K562 (cell line): ENCODE results near the gene CACNG3. TPM values are rescaled to one million over a fixed set of nuclear protein-coding genes. Genes with fewer than 3 reads are reported as not detected.
A peak's percentile ranks its signal among the peaks of the same experiment; 100 is the strongest.

Experiments
- ARID2 ChIP-seq: fragments of 450-650 bp; IDR thresholded peaks from 2 replicates; pipeline ENCODE4 v1.6.1; 2017; ENCODE audit warnings: antibody characterized with exemption, mild to moderate bottlenecking
- FOXM1 ChIP-seq, 2 experiments: fragments of 450-650 bp in 1 of 2; sonication (generic) in 1 of 2; formaldehyde crosslinking in 1 of 2; IDR thresholded peaks; 2 replicates each; pipeline versions ENCODE4 v1.6.1 to v1.9.0; 2017 to 2022; ENCODE audit warnings: low read depth in 2 of 2, mild to moderate bottlenecking in 2 of 2, missing genetic modification reagents in 1 of 2, moderate library complexity in 1 of 2
- HCFC1 ChIP-seq: IDR thresholded peaks from 2 replicates; pipeline ENCODE4 v1.6.1; 2012; ENCODE audit warnings: low read depth, low read length, improper control_type of control experiment
- RB1 ChIP-seq: fragments of 450-650 bp; IDR thresholded peaks from 2 replicates; pipeline ENCODE4 v1.6.1; 2017; ENCODE audit warnings: low read depth, mild to moderate bottlenecking
- RBM15 ChIP-seq: fragments of 200-400 bp; formaldehyde crosslinking; IDR thresholded peaks from 2 replicates; pipeline ENCODE4 v1.6.1; 2018; ENCODE audit warnings: mild to moderate bottlenecking, low read length, moderate library complexity; ENCODE audit not compliant: insufficient read depth
- RERE ChIP-seq: sonication (generic); formaldehyde crosslinking; IDR thresholded peaks from 2 replicates; pipeline ENCODE4 v1.8.0; 2023; ENCODE audit warnings: missing genetic modification reagents, mild to moderate bottlenecking, borderline replicate concordance
- RFX5 ChIP-seq: IDR thresholded peaks from 2 replicates; pipeline ENCODE4 v1.6.1; 2011; ENCODE audit warnings: low read depth, mild to moderate bottlenecking, improper control_type of control experiment, low read length
- STAG1 ChIP-seq: sonication (generic); formaldehyde crosslinking; IDR thresholded peaks from 2 replicates; pipeline ENCODE4 v1.5.0; 2020; ENCODE audit warnings: missing genetic modification reagents, borderline replicate concordance
- TARDBP ChIP-seq: fragments of 450-650 bp; IDR thresholded peaks from 2 replicates; pipeline ENCODE4 v1.6.1; 2016
- TEAD4 ChIP-seq, 2 experiments: sonication (generic) in 1 of 2; formaldehyde crosslinking in 1 of 2; IDR thresholded peaks; 2 replicates each; pipeline versions ENCODE4 v1.6.1 to v1.8.0; 2012 to 2022; ENCODE audit warnings: borderline replicate concordance in 1 of 2, inconsistent platforms in 1 of 2, low read length in 1 of 2, mild to moderate bottlenecking in 1 of 2, missing genetic modification reagents in 1 of 2
- ZNF146 ChIP-seq: IDR thresholded peaks from one replicate; pipeline ENCODE4 v1.6.1; 2018; ENCODE audit warnings: missing compliant biosample characterization; ENCODE audit not compliant: unreplicated experiment
- polyA plus RNA-seq, 8 experiments: library from polyadenylated mRNA; depleted of rRNA in 4 of 8; stranded (reverse) in 5 of 8; unstranded in 3 of 8; fragments of >200 nt; fragmentation: Nextera tagmentation in 2 of 8; fragmentation: Illumina TruSeq in 1 of 8; extraction: Ambion mirVana in 2 of 8; extraction: Trizol in 1 of 8; gene quantifications; 2 replicates each; pipeline versions ENCODE4 v1.2.1 to v1.2.3, GENCODE V29; 2011 to 2014; ENCODE audit warnings: inconsistent platforms in 1 of 8, missing spikeins in 1 of 8
- total RNA-seq, 7 experiments: library from RNA; depleted of rRNA in 6 of 7; stranded (reverse); fragments of >200 nt in 6 of 7; fragmentation: Illumina TruSeq in 2 of 7; extraction: Trizol in 2 of 7; gene quantifications; 2 replicates each; pipeline versions ENCODE4 v1.2.1 to v1.2.3, GENCODE V29; 2011 to 2021; ENCODE audit warnings: low replicate concordance in 1 of 7
- TF ChIP-seq, protein P1 (sequence below): sonication (generic); formaldehyde crosslinking; IDR thresholded peaks from 2 replicates; pipeline ENCODE4 v1.8.1; 2022; ENCODE audit warnings: missing genetic modification reagents
- TF ChIP-seq, protein P2 (sequence below): fragments of 200-800 bp; sonication (Bioruptor generic); IDR thresholded peaks from 2 replicates; pipeline ENCODE4 v1.6.1; 2017; ENCODE audit warnings: missing genetic modification characterization, missing compliant biosample characterization
- TF ChIP-seq, protein P3 (sequence below): fragments of 200-800 bp; sonication (Bioruptor generic); IDR thresholded peaks from 2 replicates; pipeline ENCODE4 v1.6.1; 2017; ENCODE audit warnings: missing genetic modification characterization, missing compliant biosample characterization

Gene CACNG3
- total and polyA plus RNA-seq, 9 of the 15 experiments (the other 6 are each of a cell fraction or from before 2014, with no cell fraction given) = not detected

GRCh38 chr16:24255456-24256371 lies at the start of gene CACNG3 (continued):
- TF ChIP-seq RERE = no peak
- no peak for TF ChIP-seq TEAD4 (IDR thresholded peaks at IDR 0.05; ENCODE audit: low read length)
- 0 out of 2 replicates have a peak, but pooled peaks have one; percentile 24 for TF ChIP-seq TEAD4 (CRISPR knock-in tag; IDR thresholded peaks at IDR 0.05; ENCODE audit: borderline replicate concordance)
- TF ChIP-seq ZNF146 (CRISPR knock-in tag) = peak; percentile 13
- no peak for TF ChIP-seq RFX5
- TF ChIP-seq, protein P1, sequence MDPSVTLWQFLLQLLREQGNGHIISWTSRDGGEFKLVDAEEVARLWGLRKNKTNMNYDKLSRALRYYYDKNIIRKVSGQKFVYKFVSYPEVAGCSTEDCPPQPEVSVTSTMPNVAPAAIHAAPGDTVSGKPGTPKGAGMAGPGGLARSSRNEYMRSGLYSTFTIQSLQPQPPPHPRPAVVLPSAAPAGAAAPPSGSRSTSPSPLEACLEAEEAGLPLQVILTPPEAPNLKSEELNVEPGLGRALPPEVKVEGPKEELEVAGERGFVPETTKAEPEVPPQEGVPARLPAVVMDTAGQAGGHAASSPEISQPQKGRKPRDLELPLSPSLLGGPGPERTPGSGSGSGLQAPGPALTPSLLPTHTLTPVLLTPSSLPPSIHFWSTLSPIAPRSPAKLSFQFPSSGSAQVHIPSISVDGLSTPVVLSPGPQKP (CRISPR knock-in tag) = no peak
- TF ChIP-seq RB1 = peak; percentile 61; the same call in 1 of the 2 replicates
- TF ChIP-seq, protein P2, sequence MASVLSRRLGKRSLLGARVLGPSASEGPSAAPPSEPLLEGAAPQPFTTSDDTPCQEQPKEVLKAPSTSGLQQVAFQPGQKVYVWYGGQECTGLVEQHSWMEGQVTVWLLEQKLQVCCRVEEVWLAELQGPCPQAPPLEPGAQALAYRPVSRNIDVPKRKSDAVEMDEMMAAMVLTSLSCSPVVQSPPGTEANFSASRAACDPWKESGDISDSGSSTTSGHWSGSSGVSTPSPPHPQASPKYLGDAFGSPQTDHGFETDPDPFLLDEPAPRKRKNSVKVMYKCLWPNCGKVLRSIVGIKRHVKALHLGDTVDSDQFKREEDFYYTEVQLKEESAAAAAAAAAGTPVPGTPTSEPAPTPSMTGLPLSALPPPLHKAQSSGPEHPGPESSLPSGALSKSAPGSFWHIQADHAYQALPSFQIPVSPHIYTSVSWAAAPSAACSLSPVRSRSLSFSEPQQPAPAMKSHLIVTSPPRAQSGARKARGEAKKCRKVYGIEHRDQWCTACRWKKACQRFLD (CRISPR knock-in tag) = peak; percentile 83; the same call in 1 of the 2 replicates
- TF ChIP-seq, protein P3, sequence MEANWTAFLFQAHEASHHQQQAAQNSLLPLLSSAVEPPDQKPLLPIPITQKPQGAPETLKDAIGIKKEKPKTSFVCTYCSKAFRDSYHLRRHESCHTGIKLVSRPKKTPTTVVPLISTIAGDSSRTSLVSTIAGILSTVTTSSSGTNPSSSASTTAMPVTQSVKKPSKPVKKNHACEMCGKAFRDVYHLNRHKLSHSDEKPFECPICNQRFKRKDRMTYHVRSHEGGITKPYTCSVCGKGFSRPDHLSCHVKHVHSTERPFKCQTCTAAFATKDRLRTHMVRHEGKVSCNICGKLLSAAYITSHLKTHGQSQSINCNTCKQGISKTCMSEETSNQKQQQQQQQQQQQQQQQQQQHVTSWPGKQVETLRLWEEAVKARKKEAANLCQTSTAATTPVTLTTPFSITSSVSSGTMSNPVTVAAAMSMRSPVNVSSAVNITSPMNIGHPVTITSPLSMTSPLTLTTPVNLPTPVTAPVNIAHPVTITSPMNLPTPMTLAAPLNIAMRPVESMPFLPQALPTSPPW (CRISPR knock-in tag) = peak; percentile 63
- no peak for TF ChIP-seq ARID2
- peak; percentile 63 for TF ChIP-seq HCFC1
- TF ChIP-seq FOXM1 (IDR thresholded peaks at IDR 0.05; ENCODE audit: low read depth) = no peak
- 0 out of 2 replicates have a peak, but pooled peaks have one; percentile 57 for TF ChIP-seq FOXM1 (CRISPR knock-in tag; IDR thresholded peaks at IDR 0.05; ENCODE audit: low read depth)
- TF ChIP-seq STAG1 (CRISPR knock-in tag) = peak; percentile 54; the same call in 1 of the 2 replicates
- TF ChIP-seq RBM15 = no peak
- TF ChIP-seq TARDBP = no peak
